ENCODE data around the gene CCDC120. TPM values are rescaled to one million over a fixed set of nuclear protein-coding genes. Genes with fewer than 3 reads are reported as not detected.

The CCDC120 gene
- total RNA-seq, 1 experiment from 2014 or later = 23.9 TPM

- no peaks in the 10 kb centered on the region for H3K27me3 ChIP-seq (ENCODE audit: insufficient read depth, low read depth)
- no peaks in the 10 kb centered on the region for H4K20me1 ChIP-seq (ENCODE audit: insufficient read depth)
- H3F3A ChIP-seq (ENCODE audit: insufficient read depth, low read depth) = no peaks in the 10 kb centered on the region
- H3K36me3 ChIP-seq (ENCODE audit: low read depth) = no peaks in the 10 kb centered on the region
- no peak overlapping the region for H3K27ac ChIP-seq
- TF ChIP-seq CTCF (conservative IDR thresholded peaks at IDR 0.05) = no peak
- no peak for TF ChIP-seq EZH2 (IDR thresholded peaks at IDR 0.05; ENCODE audit: low read depth)
- H3K9me2 ChIP-seq (ENCODE audit: insufficient read depth) = no peaks in the 10 kb centered on the region
- ChIA-PET POLR2A (ENCODE audit: unreplicated experiment) (no interaction called here), CTCF (no interaction called here)
- no peak overlapping the region for H3K4me2 ChIP-seq
- no peak overlapping the region for H3K4me3 ChIP-seq
- no TSS peak for BruUV-seq (replicated peaks)
- no peak for DNase-seq
- H2AFZ ChIP-seq = no peak overlapping the region
- no peaks in the 10 kb centered on the region for H3K4me1 ChIP-seq (replicated peaks; ENCODE audit: insufficient read depth)
- H3K9me3 ChIP-seq (ENCODE audit: insufficient read depth, low read depth) = no peaks in the 10 kb centered on the region
- intact Hi-C loops (cut with micrococcal nuclease; ENCODE audit: unreplicated experiment) = no loop called here
- H3K79me2 ChIP-seq (ENCODE audit: low read depth) = no peaks in the 10 kb centered on the region
These were observed 57.3 kb downstream of the CCDC120 start for GRCh38 chrX:49116076-49116475.

GRCh38 chrX:49116716-49117115, 57.9 kb downstream of the CCDC120 start:
- CTCF ChIA-PET = no interaction called here

GRCh38 chrX:49117581-49117980, 58.8 kb downstream of the CCDC120 start:
- no peak overlapping the region for H3K27ac ChIP-seq
- no peaks in the 10 kb centered on the region for H3F3A ChIP-seq (ENCODE audit: insufficient read depth, low read depth)
- CTCF ChIA-PET = no interaction called here
- POLR2A ChIA-PET (ENCODE audit: unreplicated experiment) = no interaction called here
- no peaks in the 10 kb centered on the region for H3K9me3 ChIP-seq (ENCODE audit: insufficient read depth, low read depth)
- no peaks in the 10 kb centered on the region for H4K20me1 ChIP-seq (ENCODE audit: insufficient read depth)
- H3K36me3 ChIP-seq (ENCODE audit: low read depth) = no peaks in the 10 kb centered on the region
- H2AFZ ChIP-seq = no peak overlapping the region
- BruUV-seq (replicated peaks) = no TSS peak
- H3K4me3 ChIP-seq = no peak overlapping the region
- no peak for TF ChIP-seq EZH2 (IDR thresholded peaks at IDR 0.05; ENCODE audit: low read depth)
- TF ChIP-seq CTCF (conservative IDR thresholded peaks at IDR 0.05) = no peak
- H3K79me2 ChIP-seq (ENCODE audit: low read depth) = no peaks in the 10 kb centered on the region; the same call in 1 of the 2 replicates
- H3K9me2 ChIP-seq (ENCODE audit: insufficient read depth) = no peaks in the 10 kb centered on the region
- no peaks in the 10 kb centered on the region for H3K27me3 ChIP-seq (ENCODE audit: insufficient read depth, low read depth)
- intact Hi-C loops (cut with micrococcal nuclease; ENCODE audit: unreplicated experiment) = no loop called here
- no peak for DNase-seq
- no peaks in the 10 kb centered on the region for H3K4me1 ChIP-seq (replicated peaks; ENCODE audit: insufficient read depth)
- no peak overlapping the region for H3K4me2 ChIP-seq

More at GRCh38 chrX:49116716-49117115, 57.9 kb downstream of the CCDC120 start:
- no peaks in the 10 kb centered on the region for H3K4me1 ChIP-seq (replicated peaks; ENCODE audit: insufficient read depth)
- no peaks in the 10 kb centered on the region for H3K79me2 ChIP-seq (ENCODE audit: low read depth)
- no peak overlapping the region for H2AFZ ChIP-seq
- POLR2A ChIA-PET (ENCODE audit: unreplicated experiment) = no interaction called here
- H3K4me3 ChIP-seq = no peak overlapping the region
- no peaks in the 10 kb centered on the region for H4K20me1 ChIP-seq (ENCODE audit: insufficient read depth)
- H3K4me2 ChIP-seq = no peak overlapping the region
- TF ChIP-seq EZH2 (IDR thresholded peaks at IDR 0.05; ENCODE audit: low read depth) = no peak
- TF ChIP-seq CTCF (conservative IDR thresholded peaks at IDR 0.05) = no peak
- no peak for DNase-seq
- H3K27me3 ChIP-seq (ENCODE audit: insufficient read depth, low read depth) = no peaks in the 10 kb centered on the region
- H3K9me2 ChIP-seq (ENCODE audit: insufficient read depth) = no peaks in the 10 kb centered on the region
- H3F3A ChIP-seq (ENCODE audit: insufficient read depth, low read depth) = no peaks in the 10 kb centered on the region
- no peak overlapping the region for H3K27ac ChIP-seq
- intact Hi-C loops (cut with micrococcal nuclease; ENCODE audit: unreplicated experiment) = no loop called here
- no peaks in the 10 kb centered on the region for H3K36me3 ChIP-seq (ENCODE audit: low read depth)
- no peaks in the 10 kb centered on the region for H3K9me3 ChIP-seq (ENCODE audit: insufficient read depth, low read depth)
- no TSS peak for BruUV-seq (replicated peaks)

Other genes with a start within 250 kb of the CCDC120 start
- 0.50 TPM in 1 of 2 replicates, not detected in the other for gene ERAS, start 232.5 kb upstream of the CCDC120 start, total RNA-seq (2021)
- not detected in 2 replicates for gene PCSK1N, start 223.4 kb upstream of the CCDC120 start, total RNA-seq (2021)
- 44.9 and 54.1 TPM in 2 replicates for gene TIMM17B, start 161.2 kb upstream of the CCDC120 start, total RNA-seq (2021)
- 36.4 and 39.4 TPM in 2 replicates for gene PQBP1, start 161.1 kb upstream of the CCDC120 start, total RNA-seq (2021)
- 24.1 and 29.6 TPM in 2 replicates for gene SLC35A2, start 147.4 kb upstream of the CCDC120 start, total RNA-seq (2021)
- gene PIM2, start 140.0 kb upstream of the CCDC120 start, total RNA-seq (2021) = 3.6 and 4.4 TPM in 2 replicates
- gene OTUD5, start 101.4 kb upstream of the CCDC120 start, total RNA-seq (2021) = 34.6 and 37.1 TPM in 2 replicates
- 1.2 and 2.2 TPM in 2 replicates for gene KCND1, start 87.2 kb upstream of the CCDC120 start, total RNA-seq (2021)
- gene GRIPAP1, start 56.7 kb upstream of the CCDC120 start, total RNA-seq (2021) = 33.6 and 35.2 TPM in 2 replicates
- gene TFE3, start 15.6 kb upstream of the CCDC120 start, total RNA-seq (2021) = 27.2 and 33.7 TPM in 2 replicates
- gene PRAF2, start 15.0 kb downstream of the CCDC120 start, total RNA-seq (2021) = 12.8 and 17.6 TPM in 2 replicates
- 36.7 and 43.4 TPM in 2 replicates for gene WDR45, start 20.9 kb downstream of the CCDC120 start, total RNA-seq (2021)
- gene GPKOW, start 64.7 kb downstream of the CCDC120 start, total RNA-seq (2021) = 12.8 and 17.6 TPM in 2 replicates
- 1.8 and 2.0 TPM in 2 replicates for gene MAGIX, start 103.8 kb downstream of the CCDC120 start, total RNA-seq (2021)
- 90.0 and 94.5 TPM in 2 replicates for gene PLP2, start 112.9 kb downstream of the CCDC120 start, total RNA-seq (2021)
- 13.1 and 13.5 TPM in 2 replicates for gene PRICKLE3, start 127.4 kb downstream of the CCDC120 start, total RNA-seq (2021)
- gene SYP, start 141.2 kb downstream of the CCDC120 start, total RNA-seq (2021) = 0.44 and 0.63 TPM in 2 replicates
- gene CACNA1F, start 174.3 kb downstream of the CCDC120 start, total RNA-seq (2021) = not detected in 2 replicates
- 8.6 and 9.2 TPM in 2 replicates for gene CCDC22, start 176.5 kb downstream of the CCDC120 start, total RNA-seq (2021)
- gene FOXP3, start 205.7 kb downstream of the CCDC120 start, total RNA-seq (2021) = not detected in 2 replicates
- gene PPP1R3F, start 210.8 kb downstream of the CCDC120 start, total RNA-seq (2021) = 3.6 and 5.2 TPM in 2 replicates
- gene GAGE10, start 244.6 kb downstream of the CCDC120 start, total RNA-seq (2021) = not detected in 2 replicates